ENCODE data around the gene KATNB1. TPM values are rescaled to one million over a fixed set of nuclear protein-coding genes. Genes with fewer than 3 reads are reported as not detected.

Gene KATNB1
- total RNA-seq, 1 experiment from 2014 or later: 32.2 TPM

- peak overlapping the region; percentile 66 for H3K4me2 ChIP-seq (ENCODE audit: low read length)
- POLR2A ChIA-PET: no interaction called here
Measured at GRCh38 chr16:57694231-57694724, 41.3 kb upstream of the KATNB1 start.

More at GRCh38 chr16:57694231-57694724, 41.3 kb upstream of the KATNB1 start:
- Histone ChIP-seq H3K4me3 (replicated peaks in 1 of 2; ENCODE audit: low read depth in 1 of 2, low read length in 2 of 2) (no peak overlapping the region), H3K9me3 (ENCODE audit: control insufficient read depth in 1 of 2, insufficient read depth in 1 of 2, low read depth in 1 of 2, low read length in 2 of 2) (no peaks in the 10 kb centered on the region), H3K36me3 (ENCODE audit: control insufficient read depth in 1 of 2, insufficient read depth in 2 of 2, low read length in 2 of 2) (no peaks in the 10 kb centered on the region), H2AFZ (ENCODE audit: low read depth, low read length, poor library complexity, severe bottlenecking) (peak overlapping the region; percentile 49), H3K27ac (ENCODE audit: low read depth, low read length) (no peak overlapping the region), H4K20me1 (ENCODE audit: insufficient read depth) (no peaks in the 10 kb centered on the region), H3K79me2 (ENCODE audit: insufficient read depth, low read length) (no peaks in the 10 kb centered on the region), H3K4me1 (ENCODE audit: control insufficient read depth in 1 of 2, insufficient read depth in 2 of 2, low read length in 2 of 2) (peaks cover 0 to 4% of the 10 kb centered on the region in 2 experiments; a peak in 1 of 4 replicates), H3K9ac (ENCODE audit: low read length) (no peak overlapping the region), H3K27me3 (ENCODE audit: insufficient read depth, low read length) (no peaks in the 10 kb centered on the region), H3K9me2 (ENCODE audit: insufficient read depth) (no peaks in the 10 kb centered on the region)
- no TSS peak for BruUV-seq (replicated peaks)
- TF ChIP-seq SIN3A (IDR thresholded peaks at IDR 0.05; ENCODE audit: low read depth) (no peak), FOSL1 (IDR thresholded peaks at IDR 0.05; ENCODE audit: low read depth) (no peak), REST (IDR thresholded peaks at IDR 0.05; ENCODE audit: low read depth) (no peak), POLR2A (IDR thresholded peaks at IDR 0.05; ENCODE audit: borderline replicate concordance, extremely low read depth, insufficient read depth, insufficient read length) (no peak), EZH2 (IDR thresholded peaks at IDR 0.05) (no peak), ATF3 (IDR thresholded peaks at IDR 0.05) (no peak)
- DNase-seq (ENCODE audit: low read depth, low spot score) (no peak), ATAC-seq (peak; percentile 25)
- intact Hi-C loops (cut with micrococcal nuclease): no loop called here
- ChIA-PET RAD21 (ENCODE audit: low non-redundant PET in 1 of 2, low total read pairs in 2 of 2, uncharacterized antibody in 2 of 2, unreplicated experiment in 2 of 2) (interaction anchor here in 1 of 2 experiments (0.6 kb wide), 1 partner anchor 18 kb away, joined by 3 read pairs; no protein-coding TSS in a partner anchor), CTCF (no interaction called here)
